Tibial nerve (tissue), 4 donors: ENCODE measurements around the gene RPUSD1. TPM values are rescaled to one million over a fixed set of nuclear protein-coding genes. Genes with fewer than 3 reads are reported as not detected.
"Not testable (repeated sequence)": the region's sequence is repeated elsewhere in the genome, so short reads cannot be mapped to it uniquely, and the experiment has no call there.

Experiments used
- DNase-seq, 2 donors: peaks; one replicate each; pipeline ENCODE4 v3.0.0-alpha.2; 2019; ENCODE audit warnings: low spot score in 2 of 2
- H3K27ac ChIP-seq, 4 donors: fragments of 200-600 bp; sonication (generic) in 3 of 4; one replicate each; pipeline ENCODE4 v1.5.1; 2017 to 2019; ENCODE audit warnings: mild to moderate bottlenecking in 1 of 4
- H3K27me3 ChIP-seq, 2 donors: fragments of 200-600 bp; sonication (generic) in 1 of 2; one replicate each; pipeline versions ENCODE4 v1.5.1 to v1.6.0; 2017 to 2019
- H3K36me3 ChIP-seq, 3 donors: fragments of 200-600 bp; sonication (generic); one replicate each; pipeline ENCODE4 v1.5.1; 2018 to 2019
- H3K4me1 ChIP-seq, 4 donors: fragments of 200-600 bp; sonication (generic) in 3 of 4; one replicate each; pipeline ENCODE4 v1.5.1; 2017 to 2019
- H3K4me3 ChIP-seq, 4 donors: fragments of 200-600 bp; sonication (generic) in 3 of 4; one replicate each; pipeline ENCODE4 v1.5.1; 2017 to 2019; ENCODE audit warnings: mild to moderate bottlenecking in 1 of 4, moderate library complexity in 1 of 4
- H3K9me3 ChIP-seq, 4 donors: fragments of 200-600 bp; sonication (generic) in 3 of 4; one replicate each; pipeline ENCODE4 v1.5.1; 2017 to 2019
- EP300 ChIP-seq, 2 donors: sonication (generic); formaldehyde crosslinking; IDR thresholded peaks; one replicate each; pipeline ENCODE4 v1.6.1; 2017; ENCODE audit warnings: antibody characterized with exemption in 2 of 2, mild to moderate bottlenecking in 1 of 2
- POLR2A ChIP-seq, 2 donors: fragments of 450-650 bp; IDR thresholded peaks; one replicate each; pipeline ENCODE4 v1.6.1; 2017; ENCODE audit warnings: antibody characterized with exemption in 2 of 2, mild to moderate bottlenecking in 2 of 2, moderate library complexity in 2 of 2
- WGBS, 2 donors: methylation state at CpG; one replicate each; pipeline ENCODE4 v1.1.5; 2018; 5-methylcytosine and 5-hydroxymethylcytosine counted together
- total RNA-seq, 4 donors: library from RNA; depleted of rRNA; stranded (reverse); fragments of >200 nt; gene quantifications; one replicate each; pipeline ENCODE4 v1.1.0, GENCODE V29; 2016
- TF ChIP-seq, protein P1 (sequence below), 5 experiments: fragments of 200-600 bp in 3 of 5; fragments of 450-650 bp in 2 of 5; sonication (generic) in 3 of 5; IDR thresholded peaks; one replicate each; pipeline ENCODE4 v1.5.1; 2016 to 2019; ENCODE audit warnings: antibody characterized with exemption in 5 of 5, mild to moderate bottlenecking in 3 of 5, moderate library complexity in 2 of 5

Gene RPUSD1
- total RNA-seq, 4 donors from 2014 or later: 8.5 to 18.3 (median 12.5) TPM

DNA sequence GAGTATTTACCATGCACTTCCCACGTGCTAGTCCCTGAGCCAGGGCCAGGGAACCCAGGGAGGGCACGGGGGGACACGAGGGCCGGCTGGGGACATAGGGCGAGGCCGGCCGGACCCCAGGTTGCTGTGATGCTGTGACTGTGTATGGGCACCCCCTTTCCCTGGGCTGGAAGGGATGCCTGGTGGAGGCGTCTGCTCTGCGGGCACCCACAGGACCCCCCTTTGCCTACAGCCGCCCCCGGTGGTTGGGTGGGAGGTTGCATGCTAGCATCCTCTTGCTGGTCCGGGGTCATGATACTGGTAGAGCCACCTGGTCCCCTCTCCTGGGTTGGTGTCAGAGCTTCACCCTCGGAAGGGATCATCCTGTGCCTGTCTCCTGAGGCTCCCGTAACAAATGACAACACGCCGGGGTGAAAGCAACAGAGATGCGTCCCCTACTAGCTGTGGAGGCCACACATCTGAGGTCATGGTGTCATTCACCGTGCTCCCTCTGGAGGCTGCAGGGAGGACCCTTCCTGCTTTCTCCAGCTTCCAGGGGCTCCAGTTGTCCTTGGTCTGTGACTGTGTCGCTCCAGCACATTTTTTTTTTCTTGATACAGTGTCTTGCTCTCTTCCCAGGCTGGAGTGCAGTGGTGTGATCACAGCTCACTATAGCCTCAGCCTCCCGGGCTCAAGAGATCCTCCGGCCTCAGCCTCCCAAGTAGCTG is 44.2 kb downstream of the RPUSD1 start:
- 72 to 75% methylated on average over 17 to 18 of the region's 21 CpGs for WGBS, 2 donors

DNA sequence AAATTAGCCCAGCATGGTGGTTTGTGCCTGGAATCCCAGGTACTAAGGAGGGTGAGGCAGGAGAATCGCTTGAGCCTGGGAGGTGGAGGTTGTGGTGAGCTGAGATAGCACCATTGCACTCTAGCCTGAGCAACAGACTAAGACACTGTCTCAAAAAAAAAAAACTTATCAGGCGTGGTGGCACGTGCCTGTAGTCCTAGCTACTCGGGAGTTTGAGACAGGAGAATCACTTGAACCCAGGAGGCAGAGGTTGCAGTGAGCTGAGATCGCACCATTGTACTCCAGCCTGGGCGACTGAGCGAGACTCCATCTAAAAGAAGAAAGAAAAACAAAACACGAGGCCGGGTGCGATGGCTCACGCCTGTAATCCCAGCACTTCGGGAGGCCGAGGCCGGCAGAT is 45.3 kb downstream of the RPUSD1 start:
- 74 to 76% methylated on average over 14 of the region's 14 CpGs for WGBS, 2 donors
- not testable (repeated sequence) for DNase-seq

More for the DNA sequence above, 44.2 kb downstream of the RPUSD1 start:
- Histone ChIP-seq H3K4me1 (peaks cover 0 to 16% (median 14%) of the 10 kb centered on the region in 4 donors), H3K27me3 (peaks cover 0 to 3% of the 10 kb centered on the region in 2 donors), H3K36me3 (peaks cover 0 to 7% (median 0%) of the 10 kb centered on the region in 3 donors), H3K9me3 (no peaks in the 10 kb centered on the region), H3K27ac (no peak overlapping the region), H3K4me3 (no peak overlapping the region)
- DNase-seq: no peak
- TF ChIP-seq, protein P1, sequence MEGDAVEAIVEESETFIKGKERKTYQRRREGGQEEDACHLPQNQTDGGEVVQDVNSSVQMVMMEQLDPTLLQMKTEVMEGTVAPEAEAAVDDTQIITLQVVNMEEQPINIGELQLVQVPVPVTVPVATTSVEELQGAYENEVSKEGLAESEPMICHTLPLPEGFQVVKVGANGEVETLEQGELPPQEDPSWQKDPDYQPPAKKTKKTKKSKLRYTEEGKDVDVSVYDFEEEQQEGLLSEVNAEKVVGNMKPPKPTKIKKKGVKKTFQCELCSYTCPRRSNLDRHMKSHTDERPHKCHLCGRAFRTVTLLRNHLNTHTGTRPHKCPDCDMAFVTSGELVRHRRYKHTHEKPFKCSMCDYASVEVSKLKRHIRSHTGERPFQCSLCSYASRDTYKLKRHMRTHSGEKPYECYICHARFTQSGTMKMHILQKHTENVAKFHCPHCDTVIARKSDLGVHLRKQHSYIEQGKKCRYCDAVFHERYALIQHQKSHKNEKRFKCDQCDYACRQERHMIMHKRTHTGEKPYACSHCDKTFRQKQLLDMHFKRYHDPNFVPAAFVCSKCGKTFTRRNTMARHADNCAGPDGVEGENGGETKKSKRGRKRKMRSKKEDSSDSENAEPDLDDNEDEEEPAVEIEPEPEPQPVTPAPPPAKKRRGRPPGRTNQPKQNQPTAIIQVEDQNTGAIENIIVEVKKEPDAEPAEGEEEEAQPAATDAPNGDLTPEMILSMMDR (IDR thresholded peaks at IDR 0.05): no peak
- TF ChIP-seq POLR2A (IDR thresholded peaks at IDR 0.05): no peak
- TF ChIP-seq EP300 (IDR thresholded peaks at IDR 0.05): no peak

DNA sequence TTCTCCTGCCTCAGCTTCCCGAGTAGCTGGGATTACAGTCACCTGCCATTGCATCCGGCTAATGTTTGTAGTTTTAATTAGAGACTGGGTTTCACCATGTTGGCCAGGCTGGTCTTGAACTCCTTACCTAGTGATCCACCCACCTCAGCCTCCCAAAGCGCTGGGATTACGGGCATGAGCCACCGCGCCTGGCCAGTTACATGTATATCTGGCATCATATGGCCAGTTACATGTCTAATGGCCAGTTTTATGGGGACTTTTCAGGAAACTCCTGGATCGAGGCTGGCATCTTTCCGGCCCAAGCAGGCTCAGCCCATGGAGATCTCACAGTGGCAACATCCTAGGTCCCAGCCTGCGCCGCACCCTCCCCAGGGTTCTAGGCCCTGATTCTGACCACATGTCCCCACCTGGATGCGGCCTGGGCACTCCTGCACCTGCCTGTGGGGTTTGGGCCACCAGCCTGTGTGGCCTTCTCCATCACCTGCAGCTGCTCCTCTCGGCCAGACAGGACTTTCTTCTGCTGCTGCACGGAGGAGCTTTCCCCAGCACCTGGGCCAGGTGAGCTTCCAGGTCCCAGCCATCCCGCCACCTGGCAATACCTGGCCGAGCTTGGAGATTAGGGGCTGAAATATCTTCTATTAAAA is 46.1 kb downstream of the RPUSD1 start:
- TF ChIP-seq POLR2A (IDR thresholded peaks at IDR 0.05): no peak
- Histone ChIP-seq H3K9me3 (no peaks in the 10 kb centered on the region), H3K36me3 (peaks cover 0 to 25% (median 0%) of the 10 kb centered on the region in 3 donors), H3K4me3 (no peak overlapping the region), H3K4me1 (peaks cover 0 to 16% (median 14%) of the 10 kb centered on the region in 4 donors), H3K27me3 (peaks cover 0 to 3% of the 10 kb centered on the region in 2 donors), H3K27ac (no peak overlapping the region)
- no peak for DNase-seq
- WGBS, 2 donors: 88 to 90% methylated on average over 15 of the region's 15 CpGs

More for the DNA sequence above, 45.3 kb downstream of the RPUSD1 start:
- H3K4me1 ChIP-seq: peaks cover 0 to 16% (median 14%) of the 10 kb centered on the region in 4 donors
- H3K27ac ChIP-seq, H3K9me3 ChIP-seq, H3K27me3 ChIP-seq, H3K4me3 ChIP-seq: not testable (repeated sequence)
- peaks cover 0 to 18% (median 0%) of the 10 kb centered on the region in 3 donors for H3K36me3 ChIP-seq

DNA sequence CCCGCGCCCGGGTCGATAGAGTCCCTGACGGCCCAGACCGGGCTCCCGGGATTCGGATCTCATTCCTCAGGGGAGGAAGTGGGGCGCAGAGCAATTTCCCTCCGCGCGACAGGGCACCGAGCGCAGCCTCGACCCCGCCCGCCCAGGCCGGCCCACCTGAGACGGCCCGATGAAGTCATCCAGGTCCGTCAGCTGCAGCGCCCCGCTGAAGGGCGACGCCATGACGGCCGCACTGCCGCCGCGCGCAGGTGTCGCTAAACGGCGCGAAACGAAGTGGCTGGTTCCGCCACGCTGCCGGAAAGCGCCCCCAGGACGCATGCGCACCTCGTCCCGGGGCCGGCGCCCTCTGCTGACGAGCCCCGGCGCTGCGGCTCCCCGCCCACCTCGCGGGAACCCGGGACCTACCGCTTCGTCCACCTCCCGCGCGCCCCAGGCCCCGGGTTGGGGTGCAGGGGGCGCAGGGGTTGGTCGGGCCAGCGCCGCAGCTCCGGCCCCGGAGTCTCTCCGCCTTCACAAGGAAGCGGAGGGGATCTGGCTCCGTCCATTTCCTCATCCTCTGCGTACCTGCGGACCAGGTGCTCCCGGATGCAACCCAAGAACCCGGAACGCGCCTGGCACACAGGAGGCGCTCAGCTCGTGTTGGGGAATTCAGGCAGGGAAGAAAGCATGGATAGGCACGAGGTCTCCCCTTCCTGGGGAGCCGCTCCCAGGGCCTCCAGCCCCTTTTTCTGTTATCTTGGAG is 47.2 kb downstream of the RPUSD1 start, which contains the start of gene CIAO3:
TSS of gene CIAO3 (minus strand) at position 234 of the 742 bp plus-strand sequence. CDS start at position 222, 12 bp downstream.
- peaks cover 0 to 3% of the 10 kb centered on the region in 2 donors for H3K27me3 ChIP-seq
- 3% methylated on average over 7 to 15 of the region's 79 CpGs for WGBS, 2 donors
- H3K9me3 ChIP-seq: no peaks in the 10 kb centered on the region
- peaks cover 0 to 37% (median 0%) of the 10 kb centered on the region in 3 donors for H3K36me3 ChIP-seq
- peak within 1 kb of the TSS; percentile 24 to 87 (median 76) for H3K27ac ChIP-seq
- H3K4me1 ChIP-seq: peaks cover 0 to 16% (median 14%) of the 10 kb centered on the region in 4 donors
- DNase-seq: peak; percentile 66 to 74
- peak; percentile 88 to 100 for TF ChIP-seq EP300 (IDR thresholded peaks at IDR 0.05)
- TF ChIP-seq, protein P1 (IDR thresholded peaks at IDR 0.05): peak; percentile 94 to 99 (median 98)
- TF ChIP-seq POLR2A (IDR thresholded peaks at IDR 0.05): peak in 1 of 2 donors; percentile 56
- peak within 1 kb of the TSS; percentile 75 to 100 (median 94) for H3K4me3 ChIP-seq

DNA sequence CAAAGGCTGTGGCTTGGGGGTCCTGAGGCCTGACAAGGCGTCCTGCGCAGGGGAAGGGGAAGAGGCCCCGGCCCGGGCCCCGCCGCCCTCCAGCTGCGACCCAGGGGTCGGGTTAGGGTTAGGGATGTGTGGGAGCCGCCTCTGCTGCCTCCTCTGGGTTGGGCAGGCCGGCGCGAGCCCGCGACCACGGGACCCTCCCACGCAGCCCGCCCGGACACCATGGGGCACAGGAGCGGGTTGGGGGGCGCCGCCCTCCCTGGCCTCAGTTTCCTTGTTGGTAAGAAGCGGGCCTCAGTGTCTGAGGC is 47.8 kb downstream of the RPUSD1 start:
- Histone ChIP-seq H3K9me3 (no peaks in the 10 kb centered on the region), H3K4me1 (peaks cover 0 to 16% (median 14%) of the 10 kb centered on the region in 4 donors), H3K27me3 (peaks cover 0 to 3% of the 10 kb centered on the region in 2 donors), H3K4me3 (peak overlapping the region; percentile 75 to 100 (median 94)), H3K36me3 (peaks cover 0 to 42% (median 0%) of the 10 kb centered on the region in 3 donors), H3K27ac (peak overlapping the region; percentile 24 to 87 (median 76))
- DNase-seq: no peak
- WGBS, 2 donors: 0% methylated on average over 6 of the region's 22 CpGs; no CpG with 5 or more reads in 1 of the 2 donors
- TF ChIP-seq, protein P1 (IDR thresholded peaks at IDR 0.05): no peak
- TF ChIP-seq EP300 (IDR thresholded peaks at IDR 0.05) (no peak), POLR2A (IDR thresholded peaks at IDR 0.05) (no peak)
